Endothelial cell of umbilical vein (primary cell): Measurements from ENCODE around the gene ENTPD7.

ENCODE experiments used
- POLR2A ChIP-seq: IDR thresholded peaks from 2 replicates; pipeline ENCODE4 v1.6.1; 2012; ENCODE audit warnings: low read depth, mild to moderate bottlenecking, control low read depth, low read length
- POLR2AphosphoS5 ChIP-seq: IDR thresholded peaks from 2 replicates; pipeline ENCODE4 v1.6.1; 2012; ENCODE audit warnings: low read depth, mild to moderate bottlenecking, control low read depth, low read length, moderate library complexity; ENCODE audit not compliant: insufficient read depth
- TF ChIP-seq, protein P1 (sequence below), 2 donors: IDR thresholded peaks; 1 replicate in 1 of 2; 2 replicates in 1 of 2; pipeline ENCODE4 v1.5.1; 2011; ENCODE audit warnings: low read length in 2 of 2, mild to moderate bottlenecking in 2 of 2, moderate library complexity in 2 of 2, control low read depth in 1 of 2, inconsistent platforms in 1 of 2, low read depth in 1 of 2; ENCODE audit not compliant: insufficient read depth in 1 of 2; ENCODE audit errors: extremely low read depth in 1 of 2

GRCh38 chr10:99630991-99631390, 28.3 kb upstream of the ENTPD7 start:
- TF ChIP-seq POLR2A = no peak
- TF ChIP-seq, protein P1, sequence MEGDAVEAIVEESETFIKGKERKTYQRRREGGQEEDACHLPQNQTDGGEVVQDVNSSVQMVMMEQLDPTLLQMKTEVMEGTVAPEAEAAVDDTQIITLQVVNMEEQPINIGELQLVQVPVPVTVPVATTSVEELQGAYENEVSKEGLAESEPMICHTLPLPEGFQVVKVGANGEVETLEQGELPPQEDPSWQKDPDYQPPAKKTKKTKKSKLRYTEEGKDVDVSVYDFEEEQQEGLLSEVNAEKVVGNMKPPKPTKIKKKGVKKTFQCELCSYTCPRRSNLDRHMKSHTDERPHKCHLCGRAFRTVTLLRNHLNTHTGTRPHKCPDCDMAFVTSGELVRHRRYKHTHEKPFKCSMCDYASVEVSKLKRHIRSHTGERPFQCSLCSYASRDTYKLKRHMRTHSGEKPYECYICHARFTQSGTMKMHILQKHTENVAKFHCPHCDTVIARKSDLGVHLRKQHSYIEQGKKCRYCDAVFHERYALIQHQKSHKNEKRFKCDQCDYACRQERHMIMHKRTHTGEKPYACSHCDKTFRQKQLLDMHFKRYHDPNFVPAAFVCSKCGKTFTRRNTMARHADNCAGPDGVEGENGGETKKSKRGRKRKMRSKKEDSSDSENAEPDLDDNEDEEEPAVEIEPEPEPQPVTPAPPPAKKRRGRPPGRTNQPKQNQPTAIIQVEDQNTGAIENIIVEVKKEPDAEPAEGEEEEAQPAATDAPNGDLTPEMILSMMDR (IDR thresholded peaks at IDR 0.05; ENCODE audit: extremely low read depth in 1 of 2, insufficient read depth in 1 of 2, low read depth in 1 of 2, low read length in 2 of 2) = no peak
- TF ChIP-seq POLR2AphosphoS5 = no peak
